K562 (cell line): ENCODE measurements around the gene GRIN2D. TPM values are rescaled to one million over a fixed set of nuclear protein-coding genes. Genes with fewer than 3 reads are reported as not detected.

Experiments used
- ATAC-seq: fragments of 200-7000 bp; cut with Tn5 transposase; 3 replicates; pipeline ENCODE4 v1.9.1; 2020; ENCODE audit warnings: moderate library complexity
- BruUV-seq: library from RNA; stranded (reverse); fragments of 400-500 nt; replicated peaks from 2 replicates; lab custom pipeline; 2021; lab: Mats Ljungman, UMichigan
- CTCF ChIA-PET: fragments of 300-600 bp; formaldehyde crosslinking; extraction: SDS; loops from one replicate; lab custom pipeline; 2021; ENCODE audit warnings: low intra/inter-chr PET ratio; lab: Yijun Ruan, JAX
- POLR2A ChIA-PET: fragments of 300-600, 350-650 bp; sonication (Branson Sonifier 250); formaldehyde crosslinking; extraction: SDS; loops from one replicate; lab custom pipeline; 2021; ENCODE audit warnings: antibody characterized with exemption, inconsistent platforms; lab: Yijun Ruan, JAX
- DNase-seq, 4 experiments: peaks; one replicate each; pipeline versions ENCODE4 v3.0.0 to v3.0.0-alpha.2; 2011 to 2018; ENCODE audit warnings: low spot score in 3 of 4, mixed read lengths in 3 of 4; ENCODE audit errors: extremely low read depth in 1 of 4
- FAIRE-seq: peaks from 2 replicates; lab custom pipeline; 2011; peaks lifted over from hg19 to GRCh38; lab: Jason Lieb, UNC
- H2AFZ ChIP-seq: 2 replicates; pipeline ENCODE4 v1.6.0; 2011; ENCODE audit warnings: low read depth, low read length, control low read depth, inconsistent platforms
- H3K27ac ChIP-seq: fragments of 200-600 bp; 3 replicates; pipeline ENCODE4 v1.8.0; 2011; ENCODE audit warnings: low read depth, mild to moderate bottlenecking, control low read depth, inconsistent platforms, low read length, moderate library complexity, mixed read lengths; ENCODE audit errors: extremely low read depth
- H3K27me3 ChIP-seq, 2 experiments: fragments of 300-600 bp in 1 of 2; 2 replicates in 1 of 2; 3 replicates in 1 of 2; pipeline versions ENCODE4 v1.6.0 to v1.8.0; 2011; ENCODE audit warnings: inconsistent platforms in 2 of 2, low read length in 2 of 2, mild to moderate bottlenecking in 1 of 2, mixed read lengths in 1 of 2, moderate library complexity in 1 of 2; ENCODE audit not compliant: control insufficient read depth in 2 of 2, insufficient read depth in 2 of 2
- H3K36me3 ChIP-seq: fragments of 300-600 bp; 3 replicates; pipeline ENCODE4 v1.8.0; 2011; ENCODE audit warnings: mild to moderate bottlenecking, low read length, inconsistent platforms; ENCODE audit not compliant: control insufficient read depth, insufficient read depth
- H3K4me1 ChIP-seq, 2 experiments: fragments of 200-600 bp in 1 of 2; replicated peaks in 1 of 2; 2 replicates in 1 of 2; 3 replicates in 1 of 2; pipeline versions ENCODE4 v1.5.1 to v1.8.0; 2011; ENCODE audit warnings: inconsistent platforms in 2 of 2, low read length in 2 of 2, mild to moderate bottlenecking in 1 of 2, mixed read lengths in 1 of 2, moderate library complexity in 1 of 2; ENCODE audit not compliant: control insufficient read depth in 2 of 2, insufficient read depth in 2 of 2
- H3K4me2 ChIP-seq: 2 replicates; pipeline ENCODE4 v1.6.1; 2011; ENCODE audit warnings: low read length, control low read depth, inconsistent platforms, mixed read lengths; ENCODE audit not compliant: insufficient read depth
- H3K4me3 ChIP-seq: fragments of 200-600 bp; sonication (generic), shearing (Covaris generic); 2 replicates; pipeline ENCODE4 v1.5.1; 2016; ENCODE audit warnings: control low read depth, inconsistent platforms
- H3K79me2 ChIP-seq: fragments of 200-600 bp; 3 replicates; pipeline ENCODE4 v1.8.0; 2011; ENCODE audit warnings: low read length, inconsistent platforms; ENCODE audit not compliant: control insufficient read depth, insufficient read depth
- H3K9ac ChIP-seq, 2 experiments: 2 replicates each; pipeline versions ENCODE4 v1.6.0 to v1.6.1; 2011; ENCODE audit warnings: low read depth in 2 of 2, low read length in 2 of 2, control low read depth in 1 of 2, inconsistent platforms in 1 of 2, mild to moderate bottlenecking in 1 of 2, mixed read lengths in 1 of 2; ENCODE audit not compliant: insufficient read depth in 1 of 2
- H3K9me1 ChIP-seq: one replicate; pipeline ENCODE4 v1.6.0; 2011; ENCODE audit warnings: inconsistent platforms, mild to moderate bottlenecking, low read length, moderate library complexity; ENCODE audit not compliant: control insufficient read depth, insufficient read depth
- H3K9me3 ChIP-seq: replicated peaks from 2 replicates; pipeline ENCODE4 v1.5.1; 2011; ENCODE audit warnings: low read depth, low read length, inconsistent platforms; ENCODE audit not compliant: control insufficient read depth, insufficient read depth
- H4K20me1 ChIP-seq: replicated peaks from 2 replicates; pipeline ENCODE4 v1.6.1; 2011; ENCODE audit warnings: low read length, inconsistent platforms, mixed read lengths; ENCODE audit not compliant: control insufficient read depth, insufficient read depth
- ADNP ChIP-seq: fragments of 200-800 bp; sonication (Bioruptor generic); IDR thresholded peaks from 2 replicates; pipeline ENCODE4 v1.6.1; 2016; ENCODE audit warnings: missing genetic modification characterization, missing compliant biosample characterization
- ETV5 ChIP-seq: sonication (generic); formaldehyde crosslinking; IDR thresholded peaks from 2 replicates; pipeline ENCODE4 v1.4.0; 2020; ENCODE audit warnings: low read depth, mild to moderate bottlenecking, missing genetic modification reagents
- GATA2 ChIP-seq: sonication (generic); formaldehyde crosslinking; IDR thresholded peaks from 2 replicates; pipeline ENCODE4 v1.4.0; 2020; ENCODE audit warnings: mild to moderate bottlenecking, missing genetic modification reagents
- MTA3 ChIP-seq: fragments of 450-650 bp; formaldehyde crosslinking; IDR thresholded peaks from 2 replicates; pipeline ENCODE4 v1.6.1; 2017; ENCODE audit warnings: mild to moderate bottlenecking, borderline replicate concordance
- POLR2G ChIP-seq: fragments of 200-400 bp; formaldehyde crosslinking; IDR thresholded peaks from 2 replicates; pipeline ENCODE4 v1.6.1; 2017; ENCODE audit warnings: low read depth, mild to moderate bottlenecking, antibody characterized with exemption, low read length, moderate library complexity
- RBBP5 ChIP-seq: fragments of 200-600 bp; sonication (generic); IDR thresholded peaks from 2 replicates; pipeline ENCODE4 v1.6.1; 2012; ENCODE audit warnings: borderline replicate concordance, mild to moderate bottlenecking, low read length, control low read depth, inconsistent platforms; ENCODE audit not compliant: insufficient read depth, poor library complexity, severe bottlenecking
- SUPT5H ChIP-seq: fragments of 450-650 bp; IDR thresholded peaks from 2 replicates; pipeline ENCODE4 v1.6.1; 2016
- TSHZ1 ChIP-seq: fragments of 250-450 bp; sonication (Bioruptor Pico); IDR thresholded peaks from 2 replicates; pipeline ENCODE4 v1.4.0; 2020; ENCODE audit warnings: mild to moderate bottlenecking, moderate library complexity
- ZBTB26 ChIP-seq: fragments of 450-650 bp; formaldehyde crosslinking; IDR thresholded peaks from 2 replicates; pipeline ENCODE4 v1.4.0; 2022; ENCODE audit warnings: missing genetic modification characterization
- ZBTB33 ChIP-seq: sonication (generic); formaldehyde crosslinking; IDR thresholded peaks from 2 replicates; pipeline ENCODE4 v1.8.1; 2023; ENCODE audit warnings: mild to moderate bottlenecking, missing genetic modification reagents
- ZNF143 ChIP-seq: sonication (generic); formaldehyde crosslinking; IDR thresholded peaks from 2 replicates; pipeline ENCODE4 v1.9.0; 2022; ENCODE audit warnings: mild to moderate bottlenecking, missing genetic modification reagents
- ZNF347 ChIP-seq: fragments of 450-650 bp; formaldehyde crosslinking; IDR thresholded peaks from 2 replicates; pipeline ENCODE4 v1.4.0; 2020; ENCODE audit warnings: low read depth, mild to moderate bottlenecking, moderate library complexity
- ZNF384 ChIP-seq: IDR thresholded peaks from 2 replicates; pipeline ENCODE4 v1.6.1; 2012; ENCODE audit warnings: low read depth, low read length, improper control_type of control experiment
- ZSCAN29 ChIP-seq: fragments of 450-650 bp; IDR thresholded peaks from 2 replicates; pipeline ENCODE4 v1.6.1; 2017
- WGBS: fragments of 100-300 bp; shearing (Covaris generic); methylation state at CpG from one replicate; pipeline ENCODE4 v1.1.6; 2016; ENCODE audit warnings: low coverage, mixed read lengths; ENCODE audit not compliant: insufficient coverage; ENCODE audit errors: missing lambda C conversion rate; 5-methylcytosine and 5-hydroxymethylcytosine counted together
- in situ Hi-C: fragments of 300-500 bp; cut with MboI; formaldehyde crosslinking; loops from 4 replicates; pipeline ENCODE4 v1.15.0; 2018; ENCODE audit warnings: inconsistent platforms, mixed read lengths
- intact Hi-C: fragments of 100-400 bp; cut with micrococcal nuclease; formaldehyde crosslinking; loops from 2 replicates; pipeline ENCODE4 v1.14.2; 2022
- polyA plus RNA-seq, 8 experiments: library from polyadenylated mRNA; depleted of rRNA in 4 of 8; stranded (reverse) in 5 of 8; unstranded in 3 of 8; fragments of >200 nt; fragmentation: Nextera tagmentation in 2 of 8; fragmentation: Illumina TruSeq in 1 of 8; extraction: Ambion mirVana in 2 of 8; extraction: Trizol in 1 of 8; gene quantifications; 2 replicates each; pipeline versions ENCODE4 v1.2.1 to v1.2.3, GENCODE V29; 2011 to 2014; ENCODE audit warnings: inconsistent platforms in 1 of 8, missing spikeins in 1 of 8
- total RNA-seq, 7 experiments: library from RNA; depleted of rRNA in 6 of 7; stranded (reverse); fragments of >200 nt in 6 of 7; fragmentation: Illumina TruSeq in 2 of 7; extraction: Trizol in 2 of 7; gene quantifications; 2 replicates each; pipeline versions ENCODE4 v1.2.1 to v1.2.3, GENCODE V29; 2011 to 2021; ENCODE audit warnings: low replicate concordance in 1 of 7

GRIN2D gene
- total and polyA plus RNA-seq, 9 of the 15 experiments (the other 6 are each of a cell fraction or from before 2014, with no cell fraction given), result 0.32 to 31.5 (median 1.8) TPM

GRCh38 chr19:48419158-48419920 is 25.9 kb downstream of the GRIN2D start (continued):
- peak; percentile 72; the same call in 1 of the 2 replicates for TF ChIP-seq ZNF384
- no peak for TF ChIP-seq SUPT5H
- TF ChIP-seq ZNF143, result peak; percentile 93

- DNase-seq (no peak), FAIRE-seq (no peak), ATAC-seq (no peak)
- H3K79me2 ChIP-seq, result 0 out of 3 replicates have a peak, but pooled peaks cover 2% of the 10 kb centered on the region
- H4K20me1 ChIP-seq, result no peaks in the 10 kb centered on the region
- in situ Hi-C loops (no loop called here), intact Hi-C loops (no loop called here)
- 84% methylated on average over 10 of the region's 16 CpGs for WGBS
- peaks cover 69% of the 10 kb centered on the region; the same call in 2 of the 3 replicates for H3K36me3 ChIP-seq
- ChIA-PET CTCF (no interaction called here), POLR2A (no interaction called here)
- peaks cover 25 to 38% of the 10 kb centered on the region in 2 experiments for H3K4me1 ChIP-seq
- BruUV-seq, result no TSS peak
- no peaks in the 10 kb centered on the region for H3K9me3 ChIP-seq
- 0 out of 4 replicates have a peak overlapping the region, but pooled peaks of 1 of the 2 experiments have one; percentile 0 for H3K9ac ChIP-seq
- H3K9me1 ChIP-seq, result no peaks in the 10 kb centered on the region
- no peaks in the 10 kb centered on the region for H3K27me3 ChIP-seq
- no peak overlapping the region for H3K4me3 ChIP-seq
- H2AFZ ChIP-seq, result no peak overlapping the region
- no peak overlapping the region for H3K4me2 ChIP-seq
- no peak overlapping the region for H3K27ac ChIP-seq
- TF ChIP-seq POLR2G (0 out of 2 replicates have a peak, but pooled peaks have one; percentile 12), MTA3 (no peak), ZBTB33 (peak; percentile 86), ZBTB26 (CRISPR knock-in tag) (no peak), RBBP5 (no peak), ADNP (tag) (no peak), TSHZ1 (CRISPR knock-in tag) (no peak), ETV5 (no peak), GATA2 (CRISPR knock-in tag) (no peak), ZSCAN29 (no peak), ZNF347 (CRISPR knock-in tag) (no peak)
Measured at GRCh38 chr19:48421548-48421947, 28.1 kb downstream of the GRIN2D start.
